Measurements from ENCODE around the gene KCNIP4. TPM values are rescaled to one million over a fixed set of nuclear protein-coding genes. Genes with fewer than 3 reads are reported as not detected.
A peak's percentile ranks its signal among the peaks of the same experiment; 100 is the strongest.

The KCNIP4 gene
- total and polyA plus RNA-seq, 9 of the 15 experiments (the other 6 are each of a cell fraction or from before 2014, with no cell fraction given), result 0.25 to 0.41 TPM; not detected in 7

DNA sequence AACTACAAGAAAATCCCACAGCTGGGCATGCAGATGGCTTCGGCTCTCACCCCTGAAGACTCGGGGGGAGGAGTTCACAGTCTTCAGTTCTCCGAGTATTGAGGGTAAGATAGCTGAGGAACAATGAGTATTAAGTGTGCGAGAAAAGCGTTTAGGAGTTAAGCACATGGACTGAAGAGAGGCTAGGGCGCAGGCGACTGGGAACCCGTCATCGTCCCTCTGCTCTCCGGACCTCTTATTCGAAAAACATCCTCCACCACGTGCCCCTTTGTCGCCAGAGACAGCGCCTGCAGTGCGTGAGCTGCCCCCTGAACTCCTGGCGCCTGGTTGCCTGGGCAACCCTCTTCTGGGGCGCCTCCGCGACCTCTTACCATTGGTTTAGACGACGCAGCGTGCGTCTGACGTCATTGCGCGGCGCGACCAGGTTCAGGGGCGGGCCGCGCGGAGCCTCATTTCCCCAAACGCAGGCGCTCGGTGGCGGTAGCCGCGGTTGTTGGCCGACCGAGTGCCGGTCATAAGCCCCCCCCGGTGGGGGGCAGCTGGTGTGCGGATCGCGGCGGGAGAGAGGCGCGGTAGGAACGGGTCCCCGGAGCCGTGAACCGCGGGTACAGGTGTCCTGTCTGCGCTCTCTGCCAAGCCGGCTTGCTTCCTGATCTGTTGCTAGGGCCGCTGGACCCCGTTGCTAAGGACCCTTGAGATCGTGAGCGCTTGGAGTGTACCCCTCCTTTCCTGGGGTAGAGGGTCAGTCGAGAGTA lies 1248.4 kb downstream of the KCNIP4 start, which contains the start of gene PACRGL (continued):
- TF ChIP-seq, protein P1, sequence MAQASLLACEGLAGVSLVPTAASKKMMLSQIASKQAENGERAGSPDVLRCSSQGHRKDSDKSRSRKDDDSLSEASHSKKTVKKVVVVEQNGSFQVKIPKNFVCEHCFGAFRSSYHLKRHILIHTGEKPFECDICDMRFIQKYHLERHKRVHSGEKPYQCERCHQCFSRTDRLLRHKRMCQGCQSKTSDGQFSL (CRISPR knock-in tag; IDR thresholded peaks at IDR 0.05), result no peak
- TF ChIP-seq, protein P1 (tag; IDR thresholded peaks at IDR 0.05), result no peak
- TF ChIP-seq FOXK2 (conservative IDR thresholded peaks at IDR 0.05 in 1 of 2, IDR thresholded peaks at IDR 0.05 in 1 of 2; ENCODE audit: low read depth in 2 of 2), result peak in 1 of 2 experiments; percentile 69; a peak in 3 of 4 replicates
- 0 out of 2 replicates have a peak, but pooled peaks have one; percentile 35 for TF ChIP-seq ELF2 (CRISPR knock-in tag; IDR thresholded peaks at IDR 0.05)
- TF ChIP-seq THRAP3 (IDR thresholded peaks at IDR 0.05; ENCODE audit: borderline replicate concordance), result no peak
- TF ChIP-seq, protein P2, sequence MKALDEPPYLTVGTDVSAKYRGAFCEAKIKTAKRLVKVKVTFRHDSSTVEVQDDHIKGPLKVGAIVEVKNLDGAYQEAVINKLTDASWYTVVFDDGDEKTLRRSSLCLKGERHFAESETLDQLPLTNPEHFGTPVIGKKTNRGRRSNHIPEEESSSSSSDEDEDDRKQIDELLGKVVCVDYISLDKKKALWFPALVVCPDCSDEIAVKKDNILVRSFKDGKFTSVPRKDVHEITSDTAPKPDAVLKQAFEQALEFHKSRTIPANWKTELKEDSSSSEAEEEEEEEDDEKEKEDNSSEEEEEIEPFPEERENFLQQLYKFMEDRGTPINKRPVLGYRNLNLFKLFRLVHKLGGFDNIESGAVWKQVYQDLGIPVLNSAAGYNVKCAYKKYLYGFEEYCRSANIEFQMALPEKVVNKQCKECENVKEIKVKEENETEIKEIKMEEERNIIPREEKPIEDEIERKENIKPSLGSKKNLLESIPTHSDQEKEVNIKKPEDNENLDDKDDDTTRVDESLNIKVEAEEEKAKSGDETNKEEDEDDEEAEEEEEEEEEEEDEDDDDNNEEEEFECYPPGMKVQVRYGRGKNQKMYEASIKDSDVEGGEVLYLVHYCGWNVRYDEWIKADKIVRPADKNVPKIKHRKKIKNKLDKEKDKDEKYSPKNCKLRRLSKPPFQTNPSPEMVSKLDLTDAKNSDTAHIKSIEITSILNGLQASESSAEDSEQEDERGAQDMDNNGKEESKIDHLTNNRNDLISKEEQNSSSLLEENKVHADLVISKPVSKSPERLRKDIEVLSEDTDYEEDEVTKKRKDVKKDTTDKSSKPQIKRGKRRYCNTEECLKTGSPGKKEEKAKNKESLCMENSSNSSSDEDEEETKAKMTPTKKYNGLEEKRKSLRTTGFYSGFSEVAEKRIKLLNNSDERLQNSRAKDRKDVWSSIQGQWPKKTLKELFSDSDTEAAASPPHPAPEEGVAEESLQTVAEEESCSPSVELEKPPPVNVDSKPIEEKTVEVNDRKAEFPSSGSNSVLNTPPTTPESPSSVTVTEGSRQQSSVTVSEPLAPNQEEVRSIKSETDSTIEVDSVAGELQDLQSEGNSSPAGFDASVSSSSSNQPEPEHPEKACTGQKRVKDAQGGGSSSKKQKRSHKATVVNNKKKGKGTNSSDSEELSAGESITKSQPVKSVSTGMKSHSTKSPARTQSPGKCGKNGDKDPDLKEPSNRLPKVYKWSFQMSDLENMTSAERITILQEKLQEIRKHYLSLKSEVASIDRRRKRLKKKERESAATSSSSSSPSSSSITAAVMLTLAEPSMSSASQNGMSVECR (CRISPR knock-in tag; IDR thresholded peaks at IDR 0.05), result peak; percentile 67; the same call in 1 of the 2 replicates
- TF ChIP-seq, protein P3, sequence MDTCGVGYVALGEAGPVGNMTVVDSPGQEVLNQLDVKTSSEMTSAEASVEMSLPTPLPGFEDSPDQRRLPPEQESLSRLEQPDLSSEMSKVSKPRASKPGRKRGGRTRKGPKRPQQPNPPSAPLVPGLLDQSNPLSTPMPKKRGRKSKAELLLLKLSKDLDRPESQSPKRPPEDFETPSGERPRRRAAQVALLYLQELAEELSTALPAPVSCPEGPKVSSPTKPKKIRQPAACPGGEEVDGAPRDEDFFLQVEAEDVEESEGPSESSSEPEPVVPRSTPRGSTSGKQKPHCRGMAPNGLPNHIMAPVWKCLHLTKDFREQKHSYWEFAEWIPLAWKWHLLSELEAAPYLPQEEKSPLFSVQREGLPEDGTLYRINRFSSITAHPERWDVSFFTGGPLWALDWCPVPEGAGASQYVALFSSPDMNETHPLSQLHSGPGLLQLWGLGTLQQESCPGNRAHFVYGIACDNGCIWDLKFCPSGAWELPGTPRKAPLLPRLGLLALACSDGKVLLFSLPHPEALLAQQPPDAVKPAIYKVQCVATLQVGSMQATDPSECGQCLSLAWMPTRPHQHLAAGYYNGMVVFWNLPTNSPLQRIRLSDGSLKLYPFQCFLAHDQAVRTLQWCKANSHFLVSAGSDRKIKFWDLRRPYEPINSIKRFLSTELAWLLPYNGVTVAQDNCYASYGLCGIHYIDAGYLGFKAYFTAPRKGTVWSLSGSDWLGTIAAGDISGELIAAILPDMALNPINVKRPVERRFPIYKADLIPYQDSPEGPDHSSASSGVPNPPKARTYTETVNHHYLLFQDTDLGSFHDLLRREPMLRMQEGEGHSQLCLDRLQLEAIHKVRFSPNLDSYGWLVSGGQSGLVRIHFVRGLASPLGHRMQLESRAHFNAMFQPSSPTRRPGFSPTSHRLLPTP (IDR thresholded peaks at IDR 0.05; ENCODE audit: borderline replicate concordance, extremely low read depth, insufficient read length), result no peak
- peak; percentile 94 for TF ChIP-seq MXI1 (IDR thresholded peaks at IDR 0.05; ENCODE audit: low read depth, low read length)
- TF ChIP-seq KHSRP (IDR thresholded peaks at IDR 0.05), result peak; percentile 63; the same call in 1 of the 2 replicates
- TF ChIP-seq SP1 (CRISPR knock-in tag; IDR thresholded peaks at IDR 0.05), result 0 out of 2 replicates have a peak, but pooled peaks have one; percentile 19
- TF ChIP-seq, protein P4, sequence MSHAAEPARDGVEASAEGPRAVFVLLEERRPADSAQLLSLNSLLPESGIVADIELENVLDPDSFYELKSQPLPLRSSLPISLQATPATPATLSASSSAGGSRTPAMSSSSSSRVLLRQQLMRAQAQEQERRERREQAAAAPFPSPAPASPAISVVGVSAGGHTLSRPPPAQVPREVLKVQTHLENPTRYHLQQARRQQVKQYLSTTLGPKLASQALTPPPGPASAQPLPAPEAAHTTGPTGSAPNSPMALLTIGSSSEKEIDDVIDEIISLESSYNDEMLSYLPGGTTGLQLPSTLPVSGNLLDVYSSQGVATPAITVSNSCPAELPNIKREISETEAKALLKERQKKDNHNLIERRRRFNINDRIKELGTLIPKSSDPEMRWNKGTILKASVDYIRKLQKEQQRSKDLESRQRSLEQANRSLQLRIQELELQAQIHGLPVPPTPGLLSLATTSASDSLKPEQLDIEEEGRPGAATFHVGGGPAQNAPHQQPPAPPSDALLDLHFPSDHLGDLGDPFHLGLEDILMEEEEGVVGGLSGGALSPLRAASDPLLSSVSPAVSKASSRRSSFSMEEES (CRISPR knock-in tag; IDR thresholded peaks at IDR 0.05), result no peak
- TF ChIP-seq TEAD2 (tag; IDR thresholded peaks at IDR 0.05), result no peak
- no peak for TF ChIP-seq ZNF57 (CRISPR knock-in tag; IDR thresholded peaks at IDR 0.05)
- TF ChIP-seq ZNF79 (CRISPR knock-in tag; IDR thresholded peaks at IDR 0.05; ENCODE audit: low read depth), result no peak
- no peak for TF ChIP-seq DPF2 (IDR thresholded peaks at IDR 0.05)
- peak; percentile 43 for TF ChIP-seq BHLHE40 (IDR thresholded peaks at IDR 0.05; ENCODE audit: low read length)
- TF ChIP-seq EP400 (IDR thresholded peaks at IDR 0.05), result peak; percentile 90
